Activated naive CD4-positive, alpha-beta T cell treated with anti-CD3 and anti-CD28 coated beads, Interleukin-2, amount 50 U/mL, for 72 hours (primary cell): ENCODE results near the gene IL10. TPM values are rescaled to one million over a fixed set of nuclear protein-coding genes. Genes with fewer than 3 reads are reported as not detected.

ENCODE experiments used
- ATAC-seq, 2 donors: fragments of 150-1000 bp; cut with Tn5 transposase; 2 replicates each; pipeline ENCODE4 v1.10.0; 2021; ENCODE audit warnings: mild to moderate bottlenecking in 2 of 2, moderate library complexity in 2 of 2
- DNase-seq, 2 donors: peaks; one replicate each; pipeline ENCODE4 v3.0.0; 2021 to 2022; ENCODE audit warnings: low spot score in 2 of 2
- H3K27ac Mint-ChIP-seq, 2 donors: one replicate each; pipeline ENCODE4 v1.8.0; 2022; ENCODE audit warnings: mild to moderate bottlenecking in 2 of 2, mixed read lengths in 2 of 2
- H3K36me3 Mint-ChIP-seq, 2 donors: one replicate each; pipeline ENCODE4 v1.8.0; 2022; ENCODE audit warnings: mixed read lengths in 2 of 2
- H3K9me3 Mint-ChIP-seq, 2 donors: one replicate each; pipeline ENCODE4 v1.8.0; 2022; ENCODE audit warnings: mixed read lengths in 2 of 2
- total RNA-seq, 2 donors: library from RNA; stranded (reverse); gene quantifications; one replicate each; pipeline ENCODE4 v1.2.3, GENCODE V29; 2022

Gene IL10
- total RNA-seq, 2 donors from 2014 or later: 0.29 TPM; not detected in 1

GRCh38 chr1:206797534-206798383, 25.5 kb upstream of the IL10 start:
- H3K27ac Mint-ChIP-seq: no peak overlapping the region
- H3K9me3 Mint-ChIP-seq: no peaks in the 10 kb centered on the region
- no peaks in the 10 kb centered on the region for H3K36me3 Mint-ChIP-seq
- no peak for ATAC-seq
- DNase-seq: no peak

GRCh38 chr1:206796981-206797402, 24.7 kb upstream of the IL10 start:
- Mint-ChIP-seq H3K27ac (no peak overlapping the region), H3K36me3 (no peaks in the 10 kb centered on the region), H3K9me3 (no peaks in the 10 kb centered on the region)
- no peak for ATAC-seq
- DNase-seq: no peak

- Mint-ChIP-seq H3K36me3 (no peaks in the 10 kb centered on the region), H3K27ac (no peak overlapping the region), H3K9me3 (no peaks in the 10 kb centered on the region)
- DNase-seq (no peak), ATAC-seq (no peak)
Measured at GRCh38 chr1:206796116-206796515, 23.8 kb upstream of the IL10 start.

GRCh38 chr1:206794294-206794908, 22.1 kb upstream of the IL10 start:
- Mint-ChIP-seq H3K9me3 (no peaks in the 10 kb centered on the region), H3K27ac (peak overlapping the region; percentile 73 to 83), H3K36me3 (no peaks in the 10 kb centered on the region)
- ATAC-seq (peak; percentile 69 to 84), DNase-seq (no peak)

GRCh38 chr1:206793620-206794019, 21.3 kb upstream of the IL10 start:
- ATAC-seq: no peak
- DNase-seq: no peak
- Mint-ChIP-seq H3K27ac (peak overlapping the region in 1 of 2 donors; percentile 83), H3K36me3 (no peaks in the 10 kb centered on the region), H3K9me3 (no peaks in the 10 kb centered on the region)

GRCh38 chr1:206792939-206793607, 20.8 kb upstream of the IL10 start:
- Mint-ChIP-seq H3K9me3 (no peaks in the 10 kb centered on the region), H3K36me3 (no peaks in the 10 kb centered on the region), H3K27ac (no peak overlapping the region)
- ATAC-seq (peak in 1 of 2 donors; percentile 53), DNase-seq (no peak)

GRCh38 chr1:206790502-206791250, 18.4 kb upstream of the IL10 start:
- H3K27ac Mint-ChIP-seq: peak overlapping the region in 1 of 2 donors; percentile 65
- no peak for DNase-seq
- H3K36me3 Mint-ChIP-seq: no peaks in the 10 kb centered on the region
- ATAC-seq: no peak
- H3K9me3 Mint-ChIP-seq: no peaks in the 10 kb centered on the region

- Mint-ChIP-seq H3K9me3 (no peaks in the 10 kb centered on the region), H3K27ac (no peak overlapping the region), H3K36me3 (no peaks in the 10 kb centered on the region)
- no peak for DNase-seq
- ATAC-seq: no peak
Measured at GRCh38 chr1:206788487-206789050, 16.3 kb upstream of the IL10 start.

- DNase-seq: no peak
- no peak overlapping the region for H3K27ac Mint-ChIP-seq
Measured at GRCh38 chr1:206787891-206788290, 15.6 kb upstream of the IL10 start.

GRCh38 chr1:206786212-206786886, 14.1 kb upstream of the IL10 start:
- no peak overlapping the region for H3K27ac Mint-ChIP-seq
- DNase-seq: no peak
- no peaks in the 10 kb centered on the region for H3K36me3 Mint-ChIP-seq
- no peaks in the 10 kb centered on the region for H3K9me3 Mint-ChIP-seq
- peak; percentile 47 to 65 for ATAC-seq

More at GRCh38 chr1:206787891-206788290, 15.6 kb upstream of the IL10 start:
- Mint-ChIP-seq H3K9me3 (no peaks in the 10 kb centered on the region), H3K36me3 (no peaks in the 10 kb centered on the region)
- ATAC-seq: no peak

GRCh38 chr1:206785182-206785765, 13.0 kb upstream of the IL10 start:
- ATAC-seq: no peak
- Mint-ChIP-seq H3K9me3 (no peaks in the 10 kb centered on the region), H3K36me3 (no peaks in the 10 kb centered on the region), H3K27ac (peak overlapping the region; percentile 17 to 69)
- no peak for DNase-seq

GRCh38 chr1:206784471-206784903, 12.2 kb upstream of the IL10 start:
- DNase-seq: peak; percentile 80 to 87

GRCh38 chr1:206783506-206783905, 11.2 kb upstream of the IL10 start:
- Mint-ChIP-seq H3K9me3 (no peaks in the 10 kb centered on the region), H3K27ac (no peak overlapping the region), H3K36me3 (no peaks in the 10 kb centered on the region)
- DNase-seq (no peak), ATAC-seq (no peak)

More at GRCh38 chr1:206784471-206784903, 12.2 kb upstream of the IL10 start:
- ATAC-seq: peak; percentile 88 to 89
- Mint-ChIP-seq H3K36me3 (no peaks in the 10 kb centered on the region), H3K27ac (peak overlapping the region; percentile 58 to 69), H3K9me3 (no peaks in the 10 kb centered on the region)

GRCh38 chr1:206782448-206782847, 10.2 kb upstream of the IL10 start:
- Mint-ChIP-seq H3K36me3 (no peaks in the 10 kb centered on the region), H3K27ac (no peak overlapping the region), H3K9me3 (no peaks in the 10 kb centered on the region)
- DNase-seq: no peak
- ATAC-seq: peak in 1 of 2 donors; percentile 13

GRCh38 chr1:206779638-206780037, 7.3 kb upstream of the IL10 start:
- H3K9me3 Mint-ChIP-seq: no peaks in the 10 kb centered on the region
- no peak for ATAC-seq
- no peak overlapping the region for H3K27ac Mint-ChIP-seq
- no peaks in the 10 kb centered on the region for H3K36me3 Mint-ChIP-seq
- no peak for DNase-seq
